H1 (cell line): Measurements from ENCODE around the gene ELMO2. TPM values are rescaled to one million over a fixed set of nuclear protein-coding genes. Genes with fewer than 3 reads are reported as not detected.

Source experiments
- CTCF ChIA-PET: fragments of 300-600 bp; sonication (Branson Sonifier 250); formaldehyde crosslinking; loops from one replicate; lab custom pipeline; 2021; ENCODE audit not compliant: partially characterized antibody; lab: Charles Lee
- POLR2A ChIA-PET: fragments of 300-600 bp; sonication (Branson Sonifier 250); formaldehyde crosslinking; loops from one replicate; lab custom pipeline; 2021; ENCODE audit warnings: inconsistent platforms; ENCODE audit not compliant: partially characterized antibody; lab: Charles Lee
- DNase-seq, 2 experiments: peaks; one replicate each; pipeline versions ENCODE4 v3.0.0 to v3.0.0-alpha.2; 2010 to 2022; ENCODE audit warnings: low spot score in 2 of 2, low read depth in 1 of 2, mixed read lengths in 1 of 2
- FAIRE-seq: peaks from 2 replicates; lab custom pipeline; 2011; peaks lifted over from hg19 to GRCh38; lab: Jason Lieb, UNC
- H2AFZ ChIP-seq: 2 replicates; pipeline ENCODE4 v1.8.1; 2012; ENCODE audit warnings: low read length, inconsistent platforms
- H2AK5ac ChIP-seq: 2 replicates; pipeline ENCODE4 v1.6.1; 2013; ENCODE audit warnings: low read depth, low read length
- H2BK120ac ChIP-seq: replicated peaks from 2 replicates; pipeline ENCODE3; 2013; ENCODE audit warnings: low read depth, low read length, inconsistent platforms
- H2BK12ac ChIP-seq: 2 replicates; pipeline ENCODE4 v1.6.1; 2013; ENCODE audit warnings: low read depth, low read length
- H2BK15ac ChIP-seq: 2 replicates; pipeline ENCODE4 v1.6.1; 2013; ENCODE audit warnings: low read length
- H2BK20ac ChIP-seq: 2 replicates; pipeline ENCODE4 v1.6.1; 2013; ENCODE audit warnings: low read length
- H2BK5ac ChIP-seq: 2 replicates; pipeline ENCODE4 v1.6.1; 2013; ENCODE audit warnings: low read depth, low read length
- H3K14ac ChIP-seq: 2 replicates; pipeline ENCODE4 v1.6.1; 2013; ENCODE audit warnings: inconsistent platforms; ENCODE audit not compliant: insufficient read length
- H3K18ac ChIP-seq: 2 replicates; pipeline ENCODE4 v1.6.1; 2013; ENCODE audit warnings: low read length; ENCODE audit errors: extremely low read depth
- H3K23ac ChIP-seq: 2 replicates; pipeline ENCODE4 v1.6.1; 2013; ENCODE audit warnings: inconsistent platforms; ENCODE audit not compliant: insufficient read length
- H3K23me2 ChIP-seq: 2 replicates; pipeline ENCODE4 v1.6.1; 2013; ENCODE audit warnings: low read depth, low read length
- H3K27ac ChIP-seq: 2 replicates; pipeline ENCODE4 v1.6.1; 2011; ENCODE audit warnings: low read depth, low read length, inconsistent platforms
- H3K27me3 ChIP-seq, 4 experiments: replicated peaks in 1 of 4; 1 replicate in 1 of 4; 2 replicates in 3 of 4; pipeline versions ENCODE4 v1.6.1 to v1.8.1; 2011 to 2013; ENCODE audit warnings: low read length in 3 of 4, mild to moderate bottlenecking in 3 of 4, inconsistent platforms in 2 of 4, mixed read lengths in 2 of 4, moderate library complexity in 1 of 4; ENCODE audit not compliant: control insufficient read depth in 3 of 4, insufficient read depth in 3 of 4; ENCODE audit errors: extremely low read depth in 1 of 4
- H3K36me3 ChIP-seq, 4 experiments: 2 replicates each; pipeline versions ENCODE4 v1.6.1 to v1.8.1; 2011 to 2013; ENCODE audit warnings: mild to moderate bottlenecking in 4 of 4, low read length in 3 of 4, moderate library complexity in 2 of 4, control low read depth in 1 of 4, inconsistent platforms in 1 of 4; ENCODE audit not compliant: insufficient read depth in 4 of 4, control insufficient read depth in 2 of 4
- H3K4ac ChIP-seq: replicated peaks from 2 replicates; pipeline ENCODE3; 2013; ENCODE audit warnings: low read length, low read depth, mixed read lengths, inconsistent platforms; ENCODE audit not compliant: insufficient read length
- H3K4me1 ChIP-seq, 4 experiments: replicated peaks in 1 of 4; 1 replicate in 1 of 4; 2 replicates in 3 of 4; pipeline versions ENCODE4 v1.6.1 to v1.8.1; 2011 to 2013; ENCODE audit warnings: low read length in 3 of 4, inconsistent platforms in 2 of 4, mixed read lengths in 1 of 4; ENCODE audit not compliant: insufficient read depth in 4 of 4, control insufficient read depth in 3 of 4
- H3K4me2 ChIP-seq, 2 experiments: 2 replicates each; pipeline versions ENCODE4 v1.6.1 to v1.8.1; 2011 to 2013; ENCODE audit warnings: low read depth in 2 of 2, low read length in 2 of 2, control low read depth in 1 of 2, inconsistent platforms in 1 of 2, mild to moderate bottlenecking in 1 of 2; ENCODE audit not compliant: insufficient read depth in 1 of 2
- H3K4me3 ChIP-seq, 4 experiments: fragments of 200-600, 300-600 bp in 1 of 4; sonication (generic), shearing (Covaris generic), sonication (Bioruptor Twin) in 1 of 4; 2 replicates each; pipeline versions ENCODE4 v1.5.1 to v1.8.1; 2011 to 2016; ENCODE audit warnings: low read length in 4 of 4, low read depth in 3 of 4, control low read depth in 2 of 4, inconsistent platforms in 2 of 4, mild to moderate bottlenecking in 2 of 4, mixed read lengths in 1 of 4, moderate library complexity in 1 of 4; ENCODE audit not compliant: insufficient read depth in 2 of 4; ENCODE audit errors: extremely low read depth in 1 of 4
- H3K56ac ChIP-seq: replicated peaks from 2 replicates; pipeline ENCODE3; 2013; ENCODE audit warnings: low read depth, mild to moderate bottlenecking, mixed read lengths, low read length, inconsistent platforms; ENCODE audit not compliant: insufficient read length
- H3K79me1 ChIP-seq: 2 replicates; pipeline ENCODE4 v1.6.1; 2013; ENCODE audit warnings: low read depth, low read length, control low read depth
- H3K79me2 ChIP-seq, 2 experiments: 2 replicates each; pipeline versions ENCODE4 v1.6.1 to v1.8.1; 2012 to 2013; ENCODE audit warnings: low read length in 2 of 2, mild to moderate bottlenecking in 2 of 2, inconsistent platforms in 1 of 2; ENCODE audit not compliant: insufficient read depth in 2 of 2, control insufficient read depth in 1 of 2
- H3K9ac ChIP-seq, 4 experiments: replicated peaks in 1 of 4; 1 replicate in 1 of 4; 2 replicates in 3 of 4; pipeline versions ENCODE4 v1.6.1 to v1.8.1; 2011 to 2013; ENCODE audit warnings: low read depth in 3 of 4, low read length in 3 of 4, control low read depth in 2 of 4, mild to moderate bottlenecking in 2 of 4, moderate library complexity in 2 of 4, inconsistent platforms in 1 of 4; ENCODE audit errors: extremely low read depth in 1 of 4
- H3K9me3 ChIP-seq, 2 experiments: 2 replicates each; pipeline versions ENCODE4 v1.6.1 to v1.8.1; 2012 to 2013; ENCODE audit warnings: mild to moderate bottlenecking in 2 of 2, moderate library complexity in 2 of 2, control low read depth in 1 of 2, inconsistent platforms in 1 of 2, low read depth in 1 of 2, low read length in 1 of 2, mixed read lengths in 1 of 2; ENCODE audit not compliant: insufficient read depth in 2 of 2
- H4K20me1 ChIP-seq, 2 experiments: replicated peaks in 1 of 2; 2 replicates each; pipeline versions ENCODE3 to v1.8.1; 2011 to 2013; ENCODE audit warnings: inconsistent platforms in 2 of 2, low read length in 2 of 2, mild to moderate bottlenecking in 1 of 2; ENCODE audit not compliant: insufficient read depth in 2 of 2, control insufficient read depth in 1 of 2
- H4K5ac ChIP-seq: 2 replicates; pipeline ENCODE4 v1.6.1; 2013; ENCODE audit warnings: low read length, low read depth, mixed read lengths, inconsistent platforms; ENCODE audit not compliant: insufficient read length
- H4K8ac ChIP-seq: 2 replicates; pipeline ENCODE4 v1.8.0; 2013; ENCODE audit warnings: mild to moderate bottlenecking, moderate library complexity, low read length, inconsistent platforms; ENCODE audit not compliant: insufficient read depth; ENCODE audit errors: extremely low read depth
- H4K91ac ChIP-seq: replicated peaks from 2 replicates; pipeline ENCODE3; 2013; ENCODE audit warnings: low read length, mixed read lengths, inconsistent platforms; ENCODE audit not compliant: insufficient read length
- CREB1 ChIP-seq: IDR thresholded peaks from 2 replicates; pipeline ENCODE4 v1.6.1; 2012; ENCODE audit warnings: inconsistent platforms
- E2F6 ChIP-seq: IDR thresholded peaks from 2 replicates; pipeline ENCODE4 v1.6.1; 2012; ENCODE audit warnings: inconsistent platforms
- EZH2 ChIP-seq: fragments of 200-600 bp; sonication (generic); IDR thresholded peaks from 2 replicates; pipeline ENCODE4 v1.7.1; 2012; ENCODE audit warnings: low read depth, mild to moderate bottlenecking, moderate library complexity, low read length, inconsistent platforms; ENCODE audit not compliant: severe bottlenecking
- MAFK ChIP-seq: IDR thresholded peaks from 2 replicates; pipeline ENCODE4 v1.6.1; 2012; ENCODE audit warnings: low read depth, mild to moderate bottlenecking, improper control_type of control experiment, low read length
- POLR2AphosphoS5 ChIP-seq: IDR thresholded peaks from 2 replicates; pipeline ENCODE4 v1.6.1; 2011; ENCODE audit warnings: low read depth, low read length
- RBBP5 ChIP-seq: IDR thresholded peaks from 2 replicates; pipeline ENCODE4 v1.7.1; 2012; ENCODE audit warnings: low read depth, mild to moderate bottlenecking, inconsistent platforms, low read length, moderate library complexity, borderline replicate concordance
- SIRT6 ChIP-seq: IDR thresholded peaks from one replicate; pipeline ENCODE4 v1.7.1; 2012; ENCODE audit warnings: low read length, inconsistent platforms
- SP2 ChIP-seq: IDR thresholded peaks from 2 replicates; pipeline ENCODE4 v1.6.1; 2012; ENCODE audit warnings: mild to moderate bottlenecking, low read length, inconsistent platforms
- SP4 ChIP-seq: IDR thresholded peaks from 2 replicates; pipeline ENCODE4 v1.6.1; 2012; ENCODE audit warnings: low read length, inconsistent platforms
- SRF ChIP-seq: IDR thresholded peaks from 2 replicates; pipeline ENCODE4 v1.6.1; 2011; ENCODE audit warnings: mild to moderate bottlenecking, low read depth, low read length, moderate library complexity
- SUZ12 ChIP-seq: fragments of 200-600 bp; sonication (generic); IDR thresholded peaks from 2 replicates; pipeline ENCODE4 v1.6.1; 2012; ENCODE audit warnings: mild to moderate bottlenecking, inconsistent platforms, low read length, moderate library complexity, mixed read lengths
- ZNF274 ChIP-seq: IDR thresholded peaks from 2 replicates; pipeline ENCODE4 v1.7.0; 2012; ENCODE audit warnings: low read length, borderline replicate concordance; ENCODE audit errors: extremely low read depth
- WGBS, 2 experiments: shearing (Covaris generic) in 1 of 2; methylation state at CpG; one replicate each; pipeline versions ENCODE4 v1.1.6 to v1.1.7; 2013 to 2015; ENCODE audit warnings: low lambda C conversion rate in 2 of 2, mixed read lengths in 2 of 2, inconsistent platforms in 1 of 2, low coverage in 1 of 2, missing lambda C conversion rate in 1 of 2; ENCODE audit not compliant: insufficient replicate concordance in 2 of 2, insufficient coverage in 1 of 2, insufficient read length in 1 of 2; ENCODE audit errors: extremely low coverage in 1 of 2, missing lambda C conversion rate in 1 of 2; 5-methylcytosine and 5-hydroxymethylcytosine counted together
- polyA plus RNA-seq, 7 experiments: library from polyadenylated mRNA; depleted of rRNA in 3 of 7; stranded (reverse) in 5 of 7; unstranded in 2 of 7; fragments of >200 nt in 5 of 7; fragments of 200-250 nt in 2 of 7; gene quantifications; 1 replicate in 5 of 7; 2 replicates in 1 of 7; 4 replicates in 1 of 7; pipeline versions ENCODE4 v1.2.1 to v1.2.3, GENCODE V29; 2011 to 2013; ENCODE audit warnings: missing spikeins in 2 of 7, mixed read lengths in 2 of 7
- total RNA-seq: library from RNA; stranded (reverse); fragmentation: NEBNext Ultra II Directional; extraction: Animal tissue kit (Norgen Biotek cat#: 25700); gene quantifications from 2 replicates; pipeline ENCODE4 v1.2.1, GENCODE V29; 2021

The ELMO2 gene
- total and polyA plus RNA-seq, 2 of the 8 experiments (the other 6 are each of a cell fraction or from before 2014, with no cell fraction given) = 34.3 to 39.7 TPM

- H3K79me1 ChIP-seq = no peaks in the 10 kb centered on the region
- H3K56ac ChIP-seq = no peak overlapping the region
- H3K4me2 ChIP-seq = no peak overlapping the region
- H2BK120ac ChIP-seq = no peak overlapping the region
- H4K8ac ChIP-seq = no peak overlapping the region
- no peak overlapping the region for H3K18ac ChIP-seq
- ChIA-PET POLR2A (no interaction called here), CTCF (interaction anchor here (1.2 kb wide), 1 partner anchor 13 kb away, joined by 3 read pairs; no protein-coding TSS in a partner anchor)
- no peak overlapping the region for H2BK15ac ChIP-seq
- DNase-seq = no peak
- H3K9me3 ChIP-seq = no peaks in the 10 kb centered on the region
- H2BK5ac ChIP-seq = no peak overlapping the region
- no peak overlapping the region for H3K23ac ChIP-seq
- no peak overlapping the region for H3K14ac ChIP-seq
- H2BK20ac ChIP-seq = no peak overlapping the region
- peaks cover 19 to 75% (median 58%) of the 10 kb centered on the region in 4 experiments for H3K36me3 ChIP-seq
- no peak overlapping the region for H4K91ac ChIP-seq
- no peak overlapping the region for H2AFZ ChIP-seq
- no peak overlapping the region for H3K9ac ChIP-seq
- no peaks in the 10 kb centered on the region for H3K27me3 ChIP-seq
- TF ChIP-seq ZNF274 (no peak), CREB1 (no peak), SIRT6 (no peak), SP2 (no peak), POLR2AphosphoS5 (no peak), RBBP5 (no peak), E2F6 (no peak), EZH2 (no peak), SUZ12 (no peak), SP4 (no peak), MAFK (no peak), SRF (no peak)
- TF ChIP-seq, all 59 proteins: peak for 0
- Histone ChIP-seq H4K20me1 (peaks cover 0 to 2% of the 10 kb centered on the region in 2 experiments), H3K79me2 (no peaks in the 10 kb centered on the region), H3K27ac (no peak overlapping the region), H3K23me2 (no peaks in the 10 kb centered on the region), H2BK12ac (no peak overlapping the region), H3K4me3 (no peak overlapping the region), H3K4me1 (no peaks in the 10 kb centered on the region), H2AK5ac (no peak overlapping the region), H3K4ac (no peak overlapping the region), H4K5ac (no peak overlapping the region)
- WGBS, 2 experiments = 93% methylated on average over 10 of the region's 10 CpGs; no CpG with 5 or more reads in 1 of the 2 experiments
- FAIRE-seq = no peak
Measured at GRCh38 chr20:46388937-46389336, 17.5 kb downstream of the ELMO2 start.
